HG03159 (cell line): Measurements from ENCODE around the gene STYXL1.
"Not testable (repeated sequence)": the region's sequence is repeated elsewhere in the genome, so short reads cannot be mapped to it uniquely, and the experiment has no call there.

Source experiments
- ATAC-seq: cut with Tn5 transposase; IDR thresholded peaks from one replicate; pipeline ENCODE4 v1.9.1; 2021; ENCODE audit warnings: mild to moderate bottlenecking, moderate library complexity; ENCODE audit not compliant: unreplicated experiment

The STYXL1 gene

DNA sequence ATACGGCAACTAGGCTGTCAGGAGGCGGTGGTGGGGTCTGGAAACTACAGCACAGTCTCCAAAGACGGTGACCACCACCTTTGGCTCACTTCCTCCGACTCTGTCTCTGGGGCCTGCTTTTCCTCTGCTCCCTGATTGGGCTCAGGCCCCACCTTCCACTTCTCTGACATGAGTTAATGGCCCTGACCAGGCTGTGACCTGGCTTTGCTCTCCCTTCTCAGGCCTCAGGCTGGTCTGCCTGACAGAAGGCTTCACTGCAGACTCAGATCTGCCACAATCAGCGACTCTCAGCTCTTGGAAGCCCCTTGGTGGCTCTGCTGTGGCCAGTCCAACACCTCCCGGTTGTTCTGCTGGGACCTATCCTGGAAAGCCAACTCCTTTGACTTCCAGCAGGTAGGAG, 7.7 kb downstream of the STYXL1 start:
- ATAC-seq, result no peak

DNA sequence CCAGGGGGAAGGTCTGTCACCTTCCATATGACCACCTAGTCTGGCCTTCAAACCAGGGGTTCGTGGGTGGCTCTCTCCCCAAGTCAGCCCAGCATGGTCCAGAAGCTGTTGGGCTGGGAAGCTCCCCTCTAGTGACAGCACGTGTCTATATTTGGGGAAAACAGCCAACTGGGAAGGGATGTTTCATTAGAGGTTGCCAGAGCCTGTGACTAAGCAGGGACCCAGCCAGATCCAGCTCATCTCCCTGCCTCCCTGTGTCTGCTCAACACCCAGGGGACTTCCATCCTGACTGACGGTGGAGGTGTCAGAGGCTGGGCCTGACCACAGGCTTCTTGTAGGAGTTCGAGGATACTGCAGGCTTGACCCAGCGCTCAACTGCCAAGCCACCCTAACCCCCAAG, 10.5 kb downstream of the STYXL1 start:
- no peak for ATAC-seq

DNA sequence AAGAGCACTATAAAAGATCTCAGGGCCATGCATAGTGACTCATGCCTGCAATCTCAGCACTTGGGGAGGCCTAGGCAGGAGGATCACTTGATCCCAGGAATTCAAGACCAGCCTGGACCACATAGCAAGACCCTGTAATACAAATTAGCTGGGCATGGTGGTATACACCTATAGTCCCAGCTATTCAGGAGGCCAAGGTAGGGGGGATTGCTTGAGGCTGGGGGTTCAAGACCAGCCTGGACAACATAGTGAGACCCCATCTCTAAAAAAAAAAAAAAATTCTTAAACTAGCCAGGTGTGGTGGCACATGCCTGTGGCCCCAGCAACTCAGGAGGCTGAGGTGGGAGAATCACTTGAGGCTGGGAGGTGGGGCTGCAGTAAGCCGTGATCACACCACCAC, 15.8 kb downstream of the STYXL1 start:
- ATAC-seq, result no peak

DNA sequence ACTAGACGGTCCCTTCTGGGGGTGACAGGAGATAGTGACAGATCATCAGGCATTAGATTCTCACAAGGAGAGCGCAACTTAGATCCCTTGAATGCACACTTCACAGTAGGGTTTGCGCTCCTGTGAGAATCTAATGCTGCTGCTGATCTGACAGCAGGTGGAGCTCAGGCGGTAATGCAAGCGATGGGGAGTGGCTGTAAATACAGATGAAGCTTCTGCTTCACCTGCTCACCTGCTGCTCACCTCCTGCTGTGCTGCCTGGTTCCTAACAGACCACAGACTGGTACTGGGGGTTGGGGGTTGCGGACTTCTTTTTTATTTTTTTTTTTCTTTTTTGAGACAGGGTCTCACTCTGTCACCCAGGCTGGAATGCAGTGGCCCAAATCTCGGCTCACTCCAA, 18.1 kb downstream of the STYXL1 start:
- ATAC-seq, result not testable (repeated sequence)

DNA sequence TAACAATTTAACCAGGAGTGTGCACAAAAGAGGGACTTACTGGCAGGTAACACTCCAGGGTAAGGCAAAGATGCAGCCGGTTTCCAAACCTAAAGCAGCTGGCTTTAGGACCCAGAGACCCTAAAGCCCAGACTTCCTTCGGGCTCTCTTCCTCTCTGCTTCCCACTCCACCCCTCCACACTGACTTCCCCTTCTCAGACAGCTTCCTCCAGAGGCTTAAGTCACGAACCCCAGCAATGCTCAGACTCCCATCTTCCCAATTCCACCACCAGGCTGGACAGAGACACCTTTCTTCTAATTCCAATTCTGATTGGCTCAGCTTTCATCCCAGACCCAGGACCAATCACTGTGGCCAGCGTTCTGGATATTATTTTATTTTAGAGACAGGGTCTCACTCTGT, 24.8 kb downstream of the STYXL1 start:
- no peak for ATAC-seq

DNA sequence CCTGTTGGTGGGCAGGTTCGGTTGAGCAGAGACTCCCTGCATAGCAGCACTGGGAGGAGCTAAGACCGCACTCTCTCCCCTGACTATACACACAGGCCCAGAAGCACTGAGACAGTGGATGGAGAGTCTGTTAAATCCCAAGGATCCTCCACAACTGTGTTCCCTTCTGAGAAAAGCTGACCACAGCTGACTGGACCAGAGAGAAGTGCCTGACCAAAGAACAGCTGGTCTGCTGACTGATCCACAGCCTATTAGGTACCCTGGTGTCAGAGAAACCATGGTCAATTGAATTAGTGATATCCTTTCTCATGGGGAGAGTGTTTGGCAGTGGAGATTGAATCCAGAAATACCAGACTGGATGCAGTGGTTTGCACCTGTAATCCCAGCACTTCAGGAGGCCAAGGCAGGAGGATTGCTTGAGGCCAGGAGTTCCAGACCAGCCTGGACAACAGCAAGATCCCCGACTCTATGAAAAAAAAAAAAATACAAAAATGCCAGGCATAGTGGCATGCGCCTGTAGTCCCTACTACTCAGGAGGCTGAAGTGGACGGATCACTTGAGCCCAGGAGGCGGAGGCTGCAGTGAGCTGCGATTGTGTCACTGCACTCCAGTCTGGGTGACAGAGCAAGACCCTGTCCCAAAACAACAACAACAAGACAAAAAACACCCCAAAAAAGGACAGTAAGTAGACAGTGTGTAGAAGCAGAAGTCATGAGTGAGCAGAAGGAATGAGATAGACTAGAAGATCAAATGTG, 25.6 kb downstream of the STYXL1 start:
- ATAC-seq, result no peak

DNA sequence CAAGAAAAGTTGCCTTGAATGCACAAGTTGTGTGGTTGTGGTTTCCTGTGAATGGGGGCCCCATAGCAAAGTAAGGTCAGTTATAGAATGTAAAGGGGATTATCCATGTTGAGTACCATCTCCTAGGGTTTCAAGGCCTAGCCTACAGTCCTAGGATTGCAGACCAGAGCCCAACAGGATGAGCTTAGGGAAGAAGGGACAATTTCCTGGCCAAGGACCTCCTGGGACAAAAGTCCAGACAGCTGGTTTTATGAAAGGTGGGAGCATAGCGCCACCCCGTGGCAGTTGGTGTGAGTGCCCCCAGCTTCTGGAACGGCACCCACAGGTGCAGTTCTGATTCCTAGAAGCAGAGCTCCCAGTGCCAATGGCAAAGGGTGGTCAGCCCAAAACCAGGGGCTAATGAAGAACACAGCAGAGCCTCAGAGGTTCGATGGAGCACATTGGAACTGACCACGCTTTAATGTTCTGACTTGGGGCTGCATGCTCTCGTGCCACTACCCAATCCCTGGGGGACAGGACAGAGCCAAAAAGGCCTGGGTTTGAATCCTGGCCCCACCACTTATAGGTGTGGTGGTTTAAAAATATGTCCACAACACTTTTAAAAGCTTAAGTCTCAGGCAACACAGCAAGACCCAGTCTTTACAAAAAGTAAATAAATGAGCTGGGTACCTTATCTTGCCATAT, 27.6 kb downstream of the STYXL1 start:
- no peak for ATAC-seq

DNA sequence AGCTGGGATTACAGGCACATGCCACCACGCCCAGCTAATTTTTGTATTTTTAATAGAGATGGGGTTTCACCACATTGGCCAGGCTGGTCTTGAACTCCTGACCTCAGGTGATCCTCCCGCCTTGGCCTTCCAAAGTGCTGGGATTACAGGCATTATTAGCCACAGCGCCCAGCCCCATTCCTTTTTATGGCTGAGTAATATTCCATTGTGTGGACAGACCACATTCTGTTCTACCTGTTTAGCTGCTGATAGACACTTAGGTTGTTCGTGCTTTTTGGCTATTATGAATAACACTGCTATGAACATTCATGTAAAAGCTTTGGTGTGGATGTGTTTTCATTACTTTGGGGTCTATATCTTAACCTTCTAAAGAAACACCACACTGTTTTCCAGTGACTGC, 29.3 kb downstream of the STYXL1 start:
- not testable (repeated sequence) for ATAC-seq

DNA sequence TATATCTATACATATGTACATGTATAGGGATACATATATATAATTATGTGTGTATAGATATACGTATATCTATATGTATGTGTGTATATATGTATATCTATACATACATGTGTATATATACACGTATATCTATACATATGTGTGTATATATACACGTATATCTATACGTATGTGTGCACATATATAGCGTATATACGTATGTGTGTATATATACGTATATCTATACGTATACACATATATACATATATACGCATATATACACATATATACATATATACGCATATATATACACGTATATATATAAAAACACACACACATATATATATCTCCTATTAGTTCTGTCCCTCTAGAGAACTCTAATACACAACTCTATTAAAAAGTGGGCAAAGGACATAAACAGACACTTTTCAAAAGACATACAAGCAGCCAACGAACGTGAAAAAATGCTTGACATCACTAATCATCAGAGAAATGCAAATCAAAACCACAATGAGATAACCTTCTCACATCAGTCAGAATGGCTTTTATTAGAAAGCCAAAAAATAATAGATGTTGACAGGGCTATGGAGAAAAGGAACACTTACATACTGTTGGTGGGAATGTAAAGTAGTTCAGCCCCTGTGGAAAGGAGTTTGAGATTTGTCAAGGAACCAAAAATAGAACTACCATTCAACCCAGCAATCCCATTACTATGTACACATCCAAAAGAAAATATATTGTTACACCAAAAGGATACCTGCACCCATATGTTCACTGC, 31.4 kb downstream of the STYXL1 start:
- ATAC-seq, result no peak

DNA sequence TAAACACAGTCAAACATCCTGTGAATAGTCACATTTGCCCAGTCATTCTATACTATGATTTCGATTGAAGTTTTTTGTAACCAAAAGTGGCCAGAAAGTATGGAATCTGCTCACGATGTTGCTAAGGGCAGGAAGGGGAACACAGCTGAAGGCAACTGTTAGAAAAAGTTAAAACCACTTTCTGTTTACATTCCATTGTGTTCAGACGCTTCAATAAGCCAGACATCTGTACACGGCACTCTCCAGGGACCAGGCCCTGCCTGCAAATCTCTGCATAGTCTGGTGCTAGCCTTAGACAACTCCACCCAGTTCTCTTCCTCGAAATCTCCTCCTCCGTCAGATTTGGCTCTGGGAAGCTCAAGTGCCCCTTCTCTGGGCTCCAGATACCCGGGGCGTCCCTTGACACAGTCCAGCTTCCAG, 36.3 kb downstream of the STYXL1 start:
- ATAC-seq, result no peak

DNA sequence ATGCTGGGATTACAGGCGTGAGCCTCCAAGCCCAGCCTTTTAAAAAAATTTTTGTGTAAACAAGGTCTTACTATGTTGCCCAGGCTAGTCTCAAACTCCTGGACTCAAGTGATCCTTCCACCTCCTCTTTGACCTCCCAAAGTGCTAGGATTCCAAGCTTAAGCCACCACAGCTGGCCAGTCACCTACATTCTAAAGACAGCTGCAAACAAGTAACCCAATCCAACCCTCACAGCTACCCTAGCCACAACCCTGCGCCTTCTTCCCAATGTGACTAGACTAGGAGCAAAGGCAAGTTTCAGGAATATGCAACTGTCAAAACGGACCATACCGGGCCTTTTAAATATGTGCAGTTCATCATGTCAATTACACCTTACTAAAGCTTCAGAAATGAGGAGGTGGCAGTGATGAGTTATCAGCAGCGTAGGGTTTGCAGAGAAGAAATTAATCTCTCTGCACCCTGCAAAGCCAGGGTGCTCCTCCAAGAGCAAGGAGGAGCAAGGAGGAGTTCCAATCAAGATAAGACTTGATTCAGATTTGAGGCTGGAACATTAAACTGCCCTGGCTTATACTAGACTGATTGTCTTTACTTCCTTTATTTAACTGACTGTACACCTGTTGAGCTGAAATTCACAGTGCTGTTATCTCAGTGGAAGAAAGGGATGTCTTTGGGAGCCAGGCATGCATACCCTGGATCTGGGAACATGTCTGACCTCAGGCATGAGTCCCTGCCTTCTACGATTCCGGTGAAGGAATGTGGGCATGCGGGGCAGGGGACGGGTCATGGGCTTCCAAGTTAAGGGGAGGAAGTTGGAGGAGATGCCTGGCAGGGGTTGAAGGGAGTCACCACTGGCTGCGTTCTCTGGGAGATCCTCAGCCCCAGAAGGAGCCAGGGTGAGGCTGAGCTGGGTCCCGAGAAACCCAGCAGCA, 37.9 kb downstream of the STYXL1 start:
- no peak for ATAC-seq

DNA sequence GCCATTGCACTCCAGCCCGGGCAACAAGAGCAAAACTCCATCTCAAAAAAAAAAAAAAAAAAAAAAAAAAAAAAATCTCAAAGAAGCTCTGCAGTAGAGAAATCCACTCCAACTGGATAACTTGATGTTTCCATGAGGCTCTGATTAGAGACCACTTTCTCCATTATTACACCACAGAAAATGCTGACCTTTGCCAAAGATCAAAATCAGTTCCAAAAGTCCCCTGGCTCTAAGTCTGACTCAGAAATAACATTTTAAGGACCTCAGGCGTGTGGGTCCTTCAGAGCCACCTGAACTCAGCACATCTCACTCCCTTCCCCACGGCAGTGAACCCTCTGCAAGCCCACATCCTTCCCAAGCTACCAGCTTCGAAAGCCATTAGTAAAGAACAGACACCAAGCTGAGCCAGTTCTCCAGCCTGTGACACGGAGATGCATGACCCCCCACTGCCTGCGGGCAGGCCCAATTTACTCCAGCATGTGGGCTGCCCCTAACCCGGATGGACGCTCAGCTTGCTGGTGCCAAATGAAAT, 39.6 kb downstream of the STYXL1 start:
- no peak for ATAC-seq

DNA sequence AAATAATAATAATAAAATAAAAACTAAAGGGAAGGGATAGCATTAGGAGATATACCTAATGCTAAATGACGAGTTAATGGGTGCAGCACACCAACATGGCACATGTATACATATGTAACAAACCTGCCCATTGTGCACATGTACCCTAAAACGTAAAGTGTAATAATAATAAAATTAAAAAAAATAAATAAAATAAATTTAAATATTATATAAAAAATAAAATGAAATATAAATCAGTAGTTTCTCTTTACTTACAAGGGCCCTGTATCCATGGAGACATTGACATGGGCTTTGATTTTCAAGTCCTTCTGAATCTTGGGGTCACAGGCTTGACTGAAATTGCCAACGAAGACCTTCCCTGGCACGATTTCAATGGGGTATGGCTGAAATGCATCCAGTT, 42.8 kb downstream of the STYXL1 start:
- ATAC-seq, result not testable (repeated sequence)

DNA sequence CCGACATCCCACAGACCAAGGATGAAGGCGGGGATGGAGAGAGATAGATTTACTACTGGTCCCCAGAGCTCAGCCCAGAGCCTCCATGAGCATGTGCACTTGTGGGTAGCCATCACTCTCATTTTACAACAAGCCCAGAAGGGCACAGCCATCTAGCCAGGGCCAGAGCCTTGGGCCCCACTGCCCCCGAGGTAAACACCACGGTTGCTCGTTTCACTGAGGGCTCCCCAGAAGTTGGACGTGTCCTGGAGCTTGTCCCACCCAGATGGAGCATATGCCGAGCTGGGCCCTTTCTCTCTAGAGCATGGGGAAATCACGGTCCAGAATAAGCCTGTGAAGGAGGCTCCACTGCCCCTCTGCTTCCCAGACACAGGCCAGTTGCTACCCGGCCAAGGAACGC, 44.4 kb downstream of the STYXL1 start:
- no peak for ATAC-seq

DNA sequence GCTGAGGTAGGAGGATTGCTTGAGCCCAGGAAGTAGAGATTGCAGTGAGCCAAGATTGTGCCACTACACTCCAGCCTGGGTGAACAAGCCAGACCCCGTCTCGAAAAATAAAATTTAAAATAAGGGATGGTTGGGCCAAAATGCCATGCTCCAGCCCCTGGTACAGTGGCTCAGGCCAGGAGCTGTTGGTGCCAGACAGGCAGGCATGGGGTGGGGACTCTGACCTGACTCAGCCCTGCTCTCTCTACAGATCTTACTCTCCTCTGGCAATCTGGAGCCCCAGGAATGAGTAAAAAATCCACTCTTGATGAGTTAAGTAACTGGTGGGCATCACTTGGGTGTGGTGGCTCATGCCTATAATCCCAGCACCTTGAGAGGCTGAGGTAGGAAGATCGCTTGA, 45.0 kb downstream of the STYXL1 start:
- ATAC-seq, result no peak

DNA sequence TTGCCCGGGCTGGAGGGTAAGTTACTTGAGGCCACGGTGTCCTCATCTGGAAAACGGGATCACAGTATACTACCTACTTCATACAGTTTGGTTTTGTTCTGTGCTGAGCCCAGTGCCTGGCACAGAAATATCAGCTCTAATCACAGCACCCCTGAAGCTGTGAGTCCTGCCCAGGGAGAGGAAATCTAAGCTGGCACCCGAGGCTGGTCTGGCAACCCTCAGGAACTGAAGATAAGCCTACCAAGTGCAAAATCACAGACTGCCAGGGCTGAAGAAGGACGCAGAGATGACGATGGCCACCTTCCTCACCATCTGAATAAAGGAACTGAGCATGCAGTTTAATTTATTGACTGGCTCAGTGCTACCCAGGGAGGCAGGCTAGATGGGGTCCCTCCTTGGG, 45.7 kb downstream of the STYXL1 start:
- no peak for ATAC-seq

DNA sequence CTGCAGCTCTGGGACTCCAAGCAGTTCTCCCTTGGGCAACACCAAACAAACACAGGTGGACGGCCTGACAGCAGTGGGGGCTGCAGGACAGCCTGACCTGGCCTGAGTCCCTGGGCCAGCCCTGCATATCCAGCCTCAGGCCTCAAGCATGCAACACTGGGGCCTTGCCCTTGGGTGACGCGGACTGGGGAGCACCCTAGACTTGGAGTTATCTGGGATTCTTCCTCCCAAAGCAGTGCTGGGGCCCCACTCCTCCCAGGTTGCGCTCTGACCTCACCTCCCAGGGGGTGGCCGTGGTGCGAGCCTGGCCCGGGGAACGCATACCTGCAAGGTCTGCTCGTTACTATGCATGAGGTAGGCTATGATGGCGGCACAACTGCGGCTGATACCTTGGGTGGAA, 47.2 kb downstream of the STYXL1 start:
- no peak for ATAC-seq

DNA sequence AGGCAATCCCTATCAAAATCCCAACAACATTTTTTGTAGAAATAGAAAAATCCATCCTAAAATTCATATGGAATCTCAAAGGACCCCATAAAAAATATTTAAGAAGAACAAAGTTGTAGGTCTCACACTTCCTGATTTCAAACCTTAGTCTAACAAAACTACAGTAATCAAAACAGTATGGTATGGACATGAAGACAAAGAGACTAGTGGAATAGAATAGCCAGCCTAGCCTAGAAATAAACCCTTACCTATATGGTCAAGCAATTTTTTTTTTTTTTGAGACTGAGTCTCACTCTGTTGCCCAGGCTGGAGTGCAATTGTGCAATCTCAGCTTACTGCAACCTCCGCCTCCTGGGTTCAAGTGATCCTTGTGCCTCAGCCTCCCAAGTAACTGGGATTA, 49.8 kb downstream of the STYXL1 start:
- no peak for ATAC-seq

DNA sequence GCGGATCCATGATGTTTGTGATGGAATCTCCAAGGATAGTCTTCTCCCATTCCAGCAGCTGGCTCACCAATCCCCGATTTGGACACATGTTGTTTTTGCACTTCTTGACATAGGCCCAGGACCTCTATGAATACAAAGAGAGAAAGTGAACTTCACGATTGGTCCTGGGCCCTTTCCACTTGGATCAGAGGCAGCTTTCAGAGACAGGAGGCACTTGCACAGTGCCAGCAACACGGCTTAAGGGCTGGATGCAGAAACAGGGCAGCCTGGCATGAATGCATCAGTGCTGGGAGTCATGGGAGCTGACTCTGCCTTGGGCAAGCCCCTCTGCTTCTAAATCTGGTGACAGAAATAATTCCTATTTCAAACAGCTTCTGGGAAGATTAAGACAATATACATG, 51.3 kb downstream of the STYXL1 start:
- no peak for ATAC-seq

DNA sequence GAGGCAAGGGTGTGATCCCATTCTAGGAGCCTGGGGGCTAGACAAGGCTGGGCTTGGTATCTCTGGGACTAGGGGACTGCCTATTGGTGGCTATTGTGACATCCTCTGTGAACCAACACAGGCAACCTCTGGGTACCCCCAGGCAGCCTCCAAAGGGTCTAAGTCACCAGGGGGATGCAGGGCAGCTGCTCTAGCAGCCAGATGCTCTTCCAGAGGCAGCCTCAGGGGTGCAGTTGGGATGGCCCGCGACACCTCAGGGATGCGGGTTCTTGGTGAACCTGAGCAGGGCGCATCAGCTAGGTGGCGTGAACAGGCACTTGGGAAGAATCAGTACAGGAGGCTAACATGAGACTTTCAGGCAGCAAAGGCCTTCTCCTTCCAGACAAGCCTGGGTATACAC, 51.8 kb downstream of the STYXL1 start:
- ATAC-seq, result no peak

DNA sequence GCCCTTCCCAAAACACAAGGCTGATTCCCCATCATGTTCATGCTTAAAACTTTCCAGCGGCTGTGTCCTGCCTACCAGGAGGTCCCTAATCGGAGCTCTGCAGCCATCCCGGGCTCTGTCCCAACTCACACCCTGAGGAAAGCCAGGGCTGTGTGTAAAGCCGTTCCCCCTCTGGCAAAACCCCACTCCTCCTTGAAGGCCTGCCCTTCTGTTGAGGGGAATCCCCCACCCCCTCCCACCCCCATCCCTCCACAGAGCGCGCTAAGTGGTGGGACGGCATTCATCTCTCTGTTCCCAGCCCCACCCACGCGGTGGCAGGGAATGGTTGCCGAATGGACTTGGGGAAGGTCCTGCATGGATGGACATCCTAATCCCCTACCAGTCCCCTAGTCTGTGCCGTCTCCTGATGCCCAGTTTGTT, 52.7 kb downstream of the STYXL1 start:
- ATAC-seq, result no peak
